ENCODE results near the gene NCOR2. TPM values are rescaled to one million over a fixed set of nuclear protein-coding genes. Genes with fewer than 3 reads are reported as not detected.
A peak's percentile ranks its signal among the peaks of the same experiment; 100 is the strongest.

NCOR2 gene
- total and polyA plus RNA-seq, 2 of the 8 experiments (the other 6 are each of a cell fraction or from before 2014, with no cell fraction given): 14.8 to 275 TPM

- POLR2A ChIA-PET (ENCODE audit: partially characterized antibody): interaction anchor here (6.3 kb wide), 1 partner anchor 11 kb away, joined by 31 read pairs; no protein-coding TSS in a partner anchor
- peak overlapping the region; percentile 4; the same call in 1 of the 2 replicates for H2BK5ac ChIP-seq (ENCODE audit: low read depth, low read length)
- no peaks in the 10 kb centered on the region for H3K27me3 ChIP-seq (replicated peaks in 1 of 4; ENCODE audit: control insufficient read depth in 3 of 4, extremely low read depth in 1 of 4, insufficient read depth in 3 of 4, low read length in 3 of 4)
- H4K8ac ChIP-seq (ENCODE audit: extremely low read depth, insufficient read depth, low read length): no peak overlapping the region
- H3K18ac ChIP-seq (ENCODE audit: extremely low read depth, low read length): no peak overlapping the region
- H3K79me2 ChIP-seq (ENCODE audit: control insufficient read depth in 1 of 2, insufficient read depth in 2 of 2, low read length in 2 of 2): peaks cover 78 to 100% of the 10 kb centered on the region in 2 experiments
- H3K36me3 ChIP-seq (ENCODE audit: control insufficient read depth in 2 of 4, insufficient read depth in 4 of 4, low read length in 3 of 4): no peaks in the 10 kb centered on the region
- H4K5ac ChIP-seq (ENCODE audit: insufficient read length, low read depth, low read length): no peak overlapping the region
- no peak overlapping the region for H3K4me3 ChIP-seq (ENCODE audit: extremely low read depth in 1 of 4, insufficient read depth in 2 of 4, low read depth in 3 of 4, low read length in 4 of 4)
- 0 out of 2 replicates have a peak overlapping the region, but pooled peaks have one; percentile 81 for H2BK15ac ChIP-seq (ENCODE audit: low read length)
- no peak overlapping the region for H3K14ac ChIP-seq (ENCODE audit: insufficient read length)
- no peak overlapping the region for H2AFZ ChIP-seq (ENCODE audit: low read length)
- H3K9me3 ChIP-seq (ENCODE audit: insufficient read depth in 2 of 2, low read depth in 1 of 2, low read length in 1 of 2): no peaks in the 10 kb centered on the region
- H3K4me2 ChIP-seq (ENCODE audit: insufficient read depth in 1 of 2, low read depth in 2 of 2, low read length in 2 of 2): no peak overlapping the region
- no peak overlapping the region for H3K9ac ChIP-seq (replicated peaks in 1 of 4; ENCODE audit: extremely low read depth in 1 of 4, low read depth in 3 of 4, low read length in 3 of 4)
- no peaks in the 10 kb centered on the region for H3K23me2 ChIP-seq (ENCODE audit: low read depth, low read length)
- no peak overlapping the region for H2BK120ac ChIP-seq (replicated peaks; ENCODE audit: low read depth, low read length)
- no peak overlapping the region for H3K23ac ChIP-seq (ENCODE audit: insufficient read length)
- peaks cover 21% of the 10 kb centered on the region for H3K79me1 ChIP-seq (ENCODE audit: low read depth, low read length)
- DNase-seq (ENCODE audit: low read depth in 1 of 2, low spot score in 2 of 2): no peak
- no peak for FAIRE-seq
- H4K20me1 ChIP-seq (replicated peaks in 1 of 2; ENCODE audit: control insufficient read depth in 1 of 2, insufficient read depth in 2 of 2, low read length in 2 of 2): peaks cover 42 to 65% of the 10 kb centered on the region in 2 experiments
- CTCF ChIA-PET (ENCODE audit: partially characterized antibody): interaction anchor here (0.7 to 1.9 kb wide), 10 partner anchors 8 to 217 kb away, joined by 3 to 7 read pairs (median 4); no protein-coding TSS in a partner anchor
- H3K4ac ChIP-seq (replicated peaks; ENCODE audit: insufficient read length, low read depth, low read length): no peak overlapping the region
- H4K91ac ChIP-seq (replicated peaks; ENCODE audit: insufficient read length, low read length): no peak overlapping the region
- H2AK5ac ChIP-seq (ENCODE audit: low read depth, low read length): no peak overlapping the region
- 0 out of 2 replicates have a peak overlapping the region, but pooled peaks have one; percentile 9 for H2BK12ac ChIP-seq (ENCODE audit: low read depth, low read length)
- H3K27ac ChIP-seq (ENCODE audit: low read depth, low read length): no peak overlapping the region
- TF ChIP-seq SRF (IDR thresholded peaks at IDR 0.05; ENCODE audit: low read depth, low read length) (no peak), EP300 (IDR thresholded peaks at IDR 0.05; ENCODE audit: borderline replicate concordance in 1 of 2, low read depth in 2 of 2, low read length in 2 of 2) (no peak), BRCA1 (IDR thresholded peaks at IDR 0.05; ENCODE audit: low read depth, low read length) (no peak), KDM1A (IDR thresholded peaks at IDR 0.05; ENCODE audit: borderline replicate concordance, low read length) (peak; percentile 55; the same call in 1 of the 2 replicates), FOSL1 (IDR thresholded peaks at IDR 0.05; ENCODE audit: insufficient read depth, low read depth, low read length) (no peak), EZH2 (IDR thresholded peaks at IDR 0.05; ENCODE audit: low read depth, low read length, severe bottlenecking) (no peak), JUND (IDR thresholded peaks at IDR 0.05; ENCODE audit: low read length) (no peak), BACH1 (IDR thresholded peaks at IDR 0.05; ENCODE audit: low read length) (no peak)
- 81% methylated on average over 21 of the region's 26 CpGs; no CpG with 5 or more reads in 1 of the 2 experiments for whole genome bisulfite sequencing, 2 experiments (ENCODE audit: extremely low coverage in 1 of 2, insufficient coverage in 1 of 2, insufficient read length in 1 of 2, insufficient replicate concordance in 2 of 2, low coverage in 1 of 2, low lambda C conversion rate in 2 of 2, missing lambda C conversion rate in 1 of 2)
- peaks cover 13 to 47% (median 30%) of the 10 kb centered on the region in 4 experiments for H3K4me1 ChIP-seq (replicated peaks in 1 of 4; ENCODE audit: control insufficient read depth in 3 of 4, insufficient read depth in 4 of 4, low read length in 3 of 4)
- H2BK20ac ChIP-seq (ENCODE audit: low read length): no peak overlapping the region
- H3K56ac ChIP-seq (replicated peaks; ENCODE audit: insufficient read length, low read depth, low read length): no peak overlapping the region
These were observed 12.9 kb downstream of the NCOR2 start for GRCh38 chr12:124554429-124555029.

All from H1 (cell line).